ENCODE results near the gene CACNA1B.

The CACNA1B gene

DNA sequence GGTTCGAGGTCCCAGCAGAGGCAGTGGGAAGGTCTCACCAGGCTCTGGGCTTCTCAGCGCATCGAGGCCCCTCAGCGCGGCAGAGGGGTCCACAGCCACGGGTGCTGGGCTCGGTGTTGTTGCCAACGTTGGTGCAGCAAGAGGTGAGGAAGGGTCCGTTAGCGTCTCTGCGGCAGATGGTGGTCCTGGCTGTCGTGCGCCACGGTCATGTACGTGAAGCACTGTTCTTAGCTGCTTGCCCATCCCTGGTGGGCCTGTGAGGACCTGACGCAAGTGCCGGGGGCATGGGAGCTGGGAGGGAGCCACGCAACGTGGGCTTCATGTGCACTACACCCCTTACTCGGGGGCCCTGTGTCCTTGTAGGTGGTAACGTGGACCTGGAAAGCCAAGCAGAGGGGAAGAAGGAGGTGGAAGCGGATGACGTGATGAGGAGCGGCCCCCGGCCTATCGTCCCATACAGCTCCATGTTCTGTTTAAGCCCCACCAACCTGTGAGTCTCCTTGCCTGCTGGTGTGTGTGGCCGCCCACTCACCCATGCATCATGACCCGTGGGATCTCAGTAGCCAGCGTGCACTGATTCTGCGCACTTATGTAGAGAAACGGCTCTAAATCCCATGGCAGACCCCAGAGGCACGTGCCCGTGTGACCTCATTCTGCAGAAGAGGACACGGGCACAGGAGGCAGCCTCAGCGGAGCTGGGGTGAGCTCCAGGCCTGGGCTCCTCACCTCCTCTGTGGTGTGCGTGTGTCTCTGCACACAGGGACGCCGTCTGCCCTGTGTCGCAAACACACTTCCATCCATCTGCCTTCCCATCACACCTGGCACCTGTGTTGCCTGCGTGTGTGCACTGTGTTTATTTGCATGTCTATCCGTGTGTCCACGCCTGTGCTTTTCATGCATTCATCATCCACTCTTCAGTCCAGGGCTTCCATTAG is 166.1 kb downstream of the CACNA1B start:
- no peak for DNase-seq

DNA sequence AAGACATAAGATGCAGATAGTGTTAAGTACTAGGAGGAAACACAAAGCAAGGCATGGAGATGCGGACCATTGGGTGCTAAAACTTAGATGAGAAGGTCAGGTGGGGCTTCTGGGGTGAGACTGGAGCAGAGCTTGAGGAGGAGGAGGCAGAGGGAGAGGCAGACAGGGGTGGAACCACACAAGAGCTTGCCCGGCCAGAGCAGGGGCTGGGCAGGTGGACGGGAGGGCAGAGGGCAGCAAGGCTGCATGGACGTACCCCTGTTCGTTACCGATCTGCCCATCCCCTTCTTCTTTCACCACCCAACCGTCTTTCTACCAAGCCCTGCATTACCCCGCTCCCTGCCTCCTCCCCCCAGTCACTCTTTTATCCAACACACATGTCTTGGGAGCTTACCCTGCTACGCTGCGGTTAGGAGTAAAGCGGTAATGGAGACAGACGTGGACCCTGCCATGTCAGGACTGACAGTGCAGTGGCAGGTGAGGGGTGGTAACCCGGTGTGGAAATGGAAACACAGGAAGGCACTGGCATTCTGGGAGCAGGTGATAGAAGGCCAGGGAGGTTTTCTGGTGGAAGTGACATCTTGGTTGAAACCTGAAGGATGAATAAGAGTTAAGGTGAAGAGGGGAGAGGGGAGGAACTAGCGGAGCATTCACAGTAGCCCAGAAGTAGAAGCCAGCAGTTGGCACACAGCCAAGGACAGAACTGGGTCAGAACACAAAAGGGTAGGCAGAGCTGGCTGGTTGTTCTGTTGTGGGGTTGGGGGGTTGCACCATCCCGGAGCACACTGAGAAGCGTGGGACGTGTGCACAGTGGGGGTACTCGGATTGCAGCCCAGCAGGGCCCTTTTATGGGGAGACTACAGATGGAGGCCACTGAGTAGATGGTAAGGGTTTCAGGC is 167.2 kb downstream of the CACNA1B start:
- DNase-seq = no peak

DNA sequence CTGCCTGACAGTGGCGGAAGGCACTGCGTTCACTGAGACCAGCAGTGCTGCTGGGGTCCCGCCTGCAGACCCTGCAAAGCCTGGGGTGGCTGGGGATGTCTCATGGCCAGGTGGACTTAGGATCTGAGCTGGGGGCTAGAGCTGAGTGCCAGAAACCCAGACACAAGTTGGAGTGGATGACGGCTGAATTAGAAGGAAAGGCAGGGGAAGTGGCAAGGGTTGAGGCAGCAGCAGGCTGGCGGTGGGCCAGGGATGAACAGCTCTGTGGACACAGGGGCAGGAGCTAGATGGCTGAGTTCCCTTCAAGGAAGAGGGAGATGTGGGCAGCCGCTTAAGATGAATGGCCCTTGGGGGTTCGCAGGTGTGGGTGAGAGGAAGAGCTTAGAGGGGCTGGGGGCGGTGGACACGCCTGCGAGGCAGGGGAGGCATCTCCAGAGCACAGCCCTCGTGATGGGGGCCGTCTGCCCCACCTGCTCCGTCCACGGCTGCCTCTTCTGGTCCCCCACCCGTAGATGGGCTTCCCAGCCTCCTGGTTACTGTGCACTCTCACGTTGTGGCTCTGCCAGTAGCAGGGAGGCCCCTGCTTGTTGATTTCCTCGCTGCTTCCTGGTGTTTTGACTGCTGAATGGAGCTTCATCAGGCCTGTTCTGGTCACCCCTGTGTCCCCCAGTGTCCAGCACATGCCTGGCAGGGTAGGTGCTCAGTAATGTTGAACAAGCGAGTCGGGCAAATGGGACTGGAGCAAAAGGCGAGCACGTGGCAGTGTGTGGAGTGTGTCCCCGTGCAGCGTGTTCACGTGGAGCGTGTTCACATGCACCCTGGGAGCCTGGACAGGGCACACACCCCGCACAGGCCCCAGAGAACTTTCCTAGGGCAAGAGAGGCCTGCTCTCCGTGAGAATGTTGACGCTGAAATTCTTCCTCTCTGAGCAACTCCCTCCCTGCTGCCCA is 168.2 kb downstream of the CACNA1B start:
- DNase-seq = no peak

- DNase-seq = no peak
Observed at GRCh38 chr9:138046641-138047301, 169.2 kb downstream of the CACNA1B start.

- no peak for DNase-seq
Observed at GRCh38 chr9:138047469-138048040, 170.0 kb downstream of the CACNA1B start.

GRCh38 chr9:138048184-138048583 is 170.6 kb downstream of the CACNA1B start:
- DNase-seq = no peak

DNA sequence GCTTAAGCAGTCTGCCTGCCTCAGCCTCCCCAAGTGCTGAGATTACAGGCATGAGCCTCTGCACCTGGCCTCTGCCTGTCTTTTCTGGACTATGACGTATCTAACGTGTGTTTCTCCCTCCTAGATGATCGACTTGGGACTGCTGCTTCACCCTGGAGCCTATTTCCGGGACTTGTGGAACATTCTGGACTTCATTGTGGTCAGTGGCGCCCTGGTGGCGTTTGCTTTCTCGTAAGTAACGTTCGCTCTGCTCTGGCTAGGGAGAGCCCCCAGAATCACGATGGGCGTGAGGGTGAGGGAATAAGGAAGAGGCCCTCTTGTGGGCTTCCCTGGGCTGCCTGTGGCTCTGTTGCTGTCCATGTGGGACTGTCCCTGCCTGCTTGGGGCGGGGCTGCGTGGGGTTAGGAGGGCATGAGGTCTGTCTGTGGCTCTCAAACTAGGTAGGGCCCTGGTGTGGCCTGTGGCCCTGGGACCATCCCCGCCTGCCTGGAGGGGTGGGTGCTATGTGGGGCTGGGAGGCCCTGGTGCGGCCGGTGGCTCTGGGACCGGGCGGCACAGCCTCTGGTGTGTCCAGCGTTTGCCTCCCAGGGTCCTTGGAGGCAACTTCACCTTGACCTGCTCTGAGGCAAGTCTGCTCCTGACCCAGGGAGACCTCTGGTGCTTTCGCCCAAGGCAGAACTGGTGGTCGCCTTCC is 171.7 kb downstream of the CACNA1B start:
- DNase-seq = no peak

DNA sequence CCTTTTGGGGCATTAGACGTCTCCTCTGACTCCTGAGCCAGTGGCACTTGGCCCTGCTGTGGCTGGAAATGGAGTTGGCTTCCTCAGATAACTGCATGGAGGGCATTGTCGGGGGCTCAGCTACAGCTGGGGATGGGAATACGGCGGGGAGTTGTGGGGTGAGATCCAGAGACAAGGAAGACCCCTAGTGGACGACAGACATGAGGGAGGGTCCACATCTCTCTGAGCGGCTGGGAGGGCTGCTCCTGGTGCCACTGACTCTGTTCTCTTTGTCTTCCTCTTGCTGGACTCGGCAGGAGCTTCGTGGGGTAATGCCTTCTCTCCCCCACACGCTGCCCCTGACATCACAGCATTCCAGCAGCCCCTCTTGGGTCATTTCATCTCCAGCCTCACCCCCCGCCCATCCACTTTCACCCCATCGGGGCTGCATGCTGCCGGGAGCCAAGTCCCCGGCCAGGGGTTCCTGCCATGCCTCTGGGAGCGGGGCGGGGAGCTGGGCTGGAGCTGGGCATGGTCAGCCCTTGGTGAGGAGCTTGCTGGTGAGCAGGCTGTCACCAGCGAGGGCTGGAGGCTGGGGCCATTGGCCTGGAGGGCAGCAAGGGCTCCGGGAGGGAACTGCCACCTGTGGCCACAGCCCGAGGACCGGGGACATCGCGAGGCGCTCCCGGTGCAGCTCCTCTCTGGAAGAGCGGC is 172.3 kb downstream of the CACNA1B start:
- DNase-seq = no peak

DNA sequence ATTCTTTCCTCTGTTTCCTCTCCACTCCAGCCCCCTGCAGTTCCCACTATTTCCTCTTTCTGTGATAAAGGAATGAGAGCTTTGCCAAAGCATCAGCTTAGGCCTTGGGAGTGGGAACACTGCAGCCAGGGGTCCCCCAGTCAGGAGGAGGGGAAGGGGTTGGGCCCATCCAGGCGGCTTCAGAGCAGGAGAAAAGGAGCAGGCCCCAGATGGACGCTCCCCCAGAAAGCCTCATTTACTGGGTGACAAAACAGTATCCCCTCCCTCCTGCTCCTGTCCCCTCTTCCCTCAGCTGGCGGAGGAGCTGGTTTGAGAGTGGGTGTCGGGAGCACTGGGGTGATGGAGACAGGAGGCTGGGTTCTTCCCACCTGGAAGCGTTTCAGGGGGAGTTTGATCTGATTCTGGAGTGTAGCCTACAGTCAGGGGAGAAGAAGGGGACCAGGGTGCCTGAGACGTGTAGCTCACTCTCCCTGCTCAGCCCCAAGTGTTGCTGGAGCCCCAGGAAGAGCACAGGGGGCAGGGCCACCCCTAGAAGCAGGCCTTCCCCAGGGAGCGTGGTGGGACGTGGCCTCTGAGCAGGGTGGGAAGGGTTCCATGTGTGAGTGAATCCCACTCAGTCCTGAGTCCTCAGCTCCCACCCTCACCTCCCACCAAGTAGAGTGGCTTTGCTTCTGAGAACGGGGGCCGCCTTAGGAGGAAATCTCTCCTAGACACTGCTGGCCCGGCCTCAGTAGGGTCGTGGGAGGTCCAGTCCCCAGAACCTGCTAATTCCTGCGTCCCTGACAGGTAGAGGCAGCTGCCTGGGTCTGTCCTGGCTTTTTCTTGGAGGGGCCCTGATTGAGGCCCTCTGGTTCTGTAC is 173.1 kb downstream of the CACNA1B start:
- DNase-seq = no peak

DNA sequence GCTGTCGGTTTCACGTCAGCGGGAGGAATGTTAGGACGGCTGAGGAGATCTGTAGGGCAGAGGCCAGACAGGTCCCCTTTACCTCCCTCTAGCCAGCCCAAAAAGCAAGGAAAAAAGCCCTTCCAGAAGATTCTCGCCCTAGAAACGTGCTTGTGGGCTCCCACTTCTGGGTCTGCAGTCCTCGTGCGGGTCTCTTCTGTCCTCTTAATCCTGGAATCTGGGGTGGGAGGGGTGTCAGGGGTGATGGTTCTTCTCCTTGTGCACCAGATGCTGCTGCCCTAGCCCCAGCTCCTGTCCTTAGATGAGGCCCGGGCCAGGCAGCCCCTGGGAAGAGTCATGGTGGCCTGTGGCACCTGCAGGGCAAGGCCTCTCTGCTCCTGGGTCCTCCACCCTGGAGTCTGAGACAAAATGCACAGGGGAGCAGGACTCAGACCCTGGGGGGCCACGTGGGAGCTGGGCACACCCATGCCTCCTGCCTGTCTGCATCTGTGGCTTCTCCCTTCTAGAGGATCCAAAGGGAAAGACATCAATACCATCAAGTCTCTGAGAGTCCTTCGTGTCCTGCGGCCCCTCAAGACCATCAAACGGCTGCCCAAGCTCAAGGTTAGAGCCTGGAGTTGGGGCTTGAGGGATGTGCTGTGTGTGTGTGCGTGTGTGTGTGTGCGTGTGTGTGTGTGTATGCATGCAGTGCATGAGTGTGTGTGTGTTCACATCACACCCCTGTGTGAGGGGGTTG is 174.2 kb downstream of the CACNA1B start:
- DNase-seq = no peak

GRCh38 chr9:138052322-138052615 is 174.7 kb downstream of the CACNA1B start:
- no peak for DNase-seq

GRCh38 chr9:138052635-138053320 is 175.2 kb downstream of the CACNA1B start:
- no peak for DNase-seq

GRCh38 chr9:138053321-138053868 is 175.8 kb downstream of the CACNA1B start:
- no peak for DNase-seq

- no peak for DNase-seq
Observed at GRCh38 chr9:138053996-138054752, 176.6 kb downstream of the CACNA1B start.

DNA sequence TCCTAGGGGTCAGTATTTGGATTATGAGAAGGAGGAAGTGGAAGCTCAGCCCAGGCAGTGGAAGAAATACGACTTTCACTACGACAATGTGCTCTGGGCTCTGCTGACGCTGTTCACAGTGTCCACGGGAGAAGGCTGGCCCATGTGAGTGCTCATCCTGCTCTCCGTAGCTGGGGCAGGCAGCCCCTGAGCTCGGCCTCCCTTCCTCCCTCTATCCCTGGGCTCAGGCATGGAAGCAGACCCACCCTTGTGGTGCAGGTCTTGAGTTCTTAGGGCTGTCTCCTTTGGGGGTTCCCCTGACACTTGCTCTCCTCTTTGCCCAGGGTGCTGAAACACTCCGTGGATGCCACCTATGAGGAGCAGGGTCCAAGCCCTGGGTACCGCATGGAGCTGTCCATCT is 180.1 kb downstream of the CACNA1B start:
- no peak for DNase-seq

GRCh38 chr9:138058181-138058580 is 180.6 kb downstream of the CACNA1B start:
- no peak for DNase-seq

- DNase-seq = no peak
Observed at GRCh38 chr9:138059196-138059595, 181.6 kb downstream of the CACNA1B start.
